G401 (cell line): ENCODE data around the gene IQCH. TPM values are rescaled to one million over a fixed set of nuclear protein-coding genes. Genes with fewer than 3 reads are reported as not detected.
A peak's percentile ranks its signal among the peaks of the same experiment; 100 is the strongest.

Experiments
- DNase-seq: peaks from one replicate; pipeline ENCODE4 v3.0.0-alpha.2; 2015; ENCODE audit warnings: low spot score
- in situ Hi-C: cut with HindIII; loops from 2 replicates; pipeline ENCODE4 v1.10.0; 2016; ENCODE audit warnings: low sequenced_read_pairs, mixed read lengths
- total RNA-seq: library from RNA; depleted of rRNA; stranded (reverse); fragments of >200 nt; shearing (Covaris generic); gene quantifications from 2 replicates; pipeline ENCODE4 v1.2.3, GENCODE V29; 2014; rRNA removed

Gene IQCH
- 6.8 and 10.1 TPM in 2 replicates for total RNA-seq

DNA sequence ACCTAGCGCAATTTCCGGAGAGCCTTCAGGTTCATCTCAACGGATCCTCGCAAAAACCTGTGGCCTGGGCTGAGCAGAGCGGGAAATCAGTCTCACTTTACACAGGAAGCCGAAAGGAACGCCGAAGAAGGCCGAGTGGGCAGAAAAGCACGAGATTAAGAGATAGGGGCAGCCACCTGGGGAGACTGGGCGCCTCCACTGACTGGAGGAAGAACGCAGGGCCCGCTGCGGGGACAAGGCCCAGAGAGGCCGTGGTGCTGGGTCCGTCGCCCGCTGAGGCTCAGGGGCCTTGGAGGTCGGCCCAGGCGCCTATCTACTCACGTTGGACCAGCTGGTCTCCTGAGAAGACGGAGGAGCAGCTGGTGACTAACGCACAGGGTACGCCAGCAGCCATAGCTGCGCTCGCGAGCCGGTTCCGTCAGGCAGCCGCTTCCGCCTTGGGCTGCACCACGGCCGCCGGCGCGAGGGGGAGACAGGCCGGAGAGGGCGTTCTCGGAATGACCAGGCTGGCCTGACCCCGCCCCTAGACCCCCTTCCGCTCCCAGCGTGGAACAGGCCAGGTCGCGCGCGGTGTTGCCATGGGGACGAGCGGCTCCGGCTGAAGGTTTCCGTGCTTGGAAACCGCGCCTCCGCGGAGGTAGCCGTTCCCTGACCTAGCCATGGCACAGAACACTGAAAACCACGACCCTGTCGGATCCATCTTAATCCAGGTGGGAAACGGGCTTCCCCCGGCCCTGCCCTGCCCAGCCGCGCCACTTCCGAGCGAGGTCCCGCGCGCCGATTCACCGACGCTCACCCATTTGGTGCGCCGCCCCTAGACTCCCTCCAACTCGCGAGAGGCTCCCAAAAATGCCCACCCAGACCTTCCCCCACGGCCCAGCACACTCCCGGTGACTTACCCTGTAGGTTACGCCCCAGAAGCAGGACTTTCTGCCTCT, at the start of gene IQCH, which contains the start of gene AAGAB:
Gene IQCH, plus strand, starts transcription at position 549 of the 938 bp plus-strand sequence. Its CDS starts 111 bp downstream, at position 660.
Gene AAGAB, minus strand, starts transcription at position 424 of the 938 bp plus-strand sequence. Its CDS starts 30 bp downstream, at position 394.
- peak; percentile 94 for DNase-seq
- in situ Hi-C loops, result no loop called here

DNA sequence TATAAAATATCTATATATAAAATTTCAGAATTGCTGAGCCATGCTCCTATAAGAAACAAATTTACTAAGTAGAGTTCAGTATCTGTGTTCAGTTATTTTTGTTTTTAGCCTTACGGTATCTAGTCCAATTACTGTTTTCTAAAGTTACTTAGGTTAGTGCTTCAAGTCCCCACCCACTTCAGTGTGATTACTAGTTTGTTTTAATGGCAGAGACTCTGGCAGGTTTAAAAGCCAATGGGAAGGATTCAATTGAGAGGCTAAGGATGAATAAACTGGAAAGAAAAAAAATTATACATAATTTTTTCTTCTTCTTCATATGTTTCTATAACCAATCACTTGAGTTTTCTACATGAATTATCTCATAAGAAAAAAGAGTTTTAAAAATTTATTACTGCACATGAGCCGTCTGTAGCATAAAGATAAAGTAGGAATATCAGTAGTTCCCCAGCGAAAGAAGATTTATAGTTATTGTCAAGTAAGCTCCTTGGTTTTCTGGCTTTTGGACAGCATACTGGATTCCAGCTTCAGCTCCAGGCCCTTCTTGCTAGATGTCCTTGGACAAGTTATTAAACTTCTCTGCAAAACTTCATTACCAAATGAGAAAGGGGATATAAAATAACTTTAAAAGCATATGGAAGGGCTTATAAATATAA, 46.9 kb upstream of the IQCH start:
- in situ Hi-C loops, result no loop called here
- DNase-seq, result no peak

DNA sequence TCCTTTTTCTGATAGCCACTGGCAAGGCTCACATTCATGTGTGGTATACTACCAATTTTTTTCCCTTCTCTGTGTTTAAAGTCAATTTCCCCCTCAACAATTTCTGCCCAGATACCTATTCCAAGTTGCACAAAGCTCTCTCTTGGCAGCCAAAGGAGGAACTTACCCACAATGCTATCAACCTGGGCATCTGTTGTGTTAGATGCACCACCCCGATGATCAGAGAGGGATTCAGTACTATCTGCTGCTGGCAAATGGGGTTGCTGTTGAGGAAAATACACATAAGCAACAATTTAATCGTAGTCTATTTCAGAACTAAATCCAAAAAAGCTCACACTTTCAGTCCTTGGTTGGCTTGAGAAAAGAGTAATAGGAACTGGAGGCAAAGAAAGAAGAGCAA, 46.2 kb upstream of the IQCH start:
- DNase-seq, result no peak

DNA sequence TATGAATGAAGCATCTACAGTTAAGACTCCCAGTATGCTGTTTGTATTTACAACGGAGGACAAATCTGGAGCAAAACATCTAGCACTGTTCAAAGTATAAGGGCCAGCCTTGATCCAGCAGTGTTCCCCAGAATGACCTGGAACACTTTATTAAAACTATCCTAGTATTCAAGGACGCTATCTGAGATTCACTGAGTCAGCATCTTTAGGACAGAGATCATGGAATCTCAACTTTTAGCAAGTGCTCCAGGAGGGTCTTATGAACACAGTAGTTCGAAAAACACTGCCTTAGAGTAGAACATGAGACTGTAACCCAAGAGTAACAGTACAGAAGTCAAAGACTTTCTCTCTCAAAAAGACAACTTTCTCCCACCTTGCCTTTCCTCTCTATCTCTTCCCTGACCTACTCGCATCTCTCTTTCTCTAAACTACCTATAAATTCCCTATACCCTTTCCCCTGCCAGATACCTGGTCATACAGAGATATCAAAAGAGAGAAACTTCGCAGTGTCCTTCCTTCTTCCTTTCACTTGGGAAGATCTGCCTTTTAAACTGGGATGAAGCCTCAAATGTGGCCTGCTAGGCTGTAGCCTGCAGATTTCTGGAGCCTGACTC, 43.9 kb upstream of the IQCH start:
- in situ Hi-C loops, result no loop called here
- DNase-seq, result no peak

More for the DNA sequence above, 46.2 kb upstream of the IQCH start:
- in situ Hi-C loops, result no loop called here

DNA sequence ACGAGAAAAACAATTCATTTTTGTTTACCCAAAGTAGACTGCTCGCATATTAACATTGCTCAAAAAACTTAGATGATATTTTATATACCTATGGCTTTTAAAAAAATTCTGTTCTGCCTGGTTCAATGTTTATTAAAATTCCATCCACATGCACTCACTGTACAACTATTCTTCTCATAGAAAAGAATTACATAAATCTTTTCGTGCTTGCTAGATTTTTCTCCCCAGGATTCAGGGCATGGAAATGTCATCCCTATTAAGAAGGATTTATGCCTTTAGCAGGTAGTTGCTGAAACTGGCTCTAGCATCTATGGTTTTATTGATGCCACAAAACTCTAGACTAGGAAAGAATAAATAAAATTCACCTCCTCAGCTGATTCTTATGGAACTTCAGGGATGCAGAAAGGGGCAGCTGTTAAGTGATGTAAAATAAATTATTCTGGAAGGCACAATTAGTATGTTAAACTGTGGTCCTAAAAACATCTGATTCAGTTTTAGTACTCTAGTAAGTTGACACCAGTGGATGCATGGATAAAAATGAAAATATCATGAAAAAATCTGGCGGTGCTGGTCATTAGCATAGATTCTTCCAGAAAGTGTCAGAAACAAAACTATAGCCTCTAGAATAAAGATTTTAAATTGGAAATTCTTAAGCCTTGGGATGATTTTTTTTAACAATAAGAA, 41.8 kb upstream of the IQCH start:
- no peak for DNase-seq

DNA sequence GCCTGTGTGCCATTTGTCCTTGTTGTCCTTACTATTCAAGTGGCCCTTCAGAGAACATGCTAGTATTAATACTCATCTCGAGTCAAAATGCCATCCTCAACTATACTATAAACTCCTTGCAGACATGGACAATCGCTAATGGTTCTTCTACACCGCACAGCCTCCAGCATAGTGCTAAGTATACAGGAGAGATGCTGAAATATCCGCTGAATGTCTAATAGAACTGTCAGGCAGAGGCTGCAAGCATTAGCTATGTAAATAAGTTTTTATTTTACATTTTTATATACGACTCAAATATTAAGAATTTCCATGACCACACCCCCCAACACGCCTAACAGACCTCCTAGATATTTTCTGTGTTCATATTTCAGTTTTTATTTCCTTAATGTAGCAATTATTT, 39.5 kb upstream of the IQCH start:
- DNase-seq, result no peak
- in situ Hi-C loops, result no loop called here

More for the DNA sequence above, 41.8 kb upstream of the IQCH start:
- in situ Hi-C loops, result no loop called here

DNA sequence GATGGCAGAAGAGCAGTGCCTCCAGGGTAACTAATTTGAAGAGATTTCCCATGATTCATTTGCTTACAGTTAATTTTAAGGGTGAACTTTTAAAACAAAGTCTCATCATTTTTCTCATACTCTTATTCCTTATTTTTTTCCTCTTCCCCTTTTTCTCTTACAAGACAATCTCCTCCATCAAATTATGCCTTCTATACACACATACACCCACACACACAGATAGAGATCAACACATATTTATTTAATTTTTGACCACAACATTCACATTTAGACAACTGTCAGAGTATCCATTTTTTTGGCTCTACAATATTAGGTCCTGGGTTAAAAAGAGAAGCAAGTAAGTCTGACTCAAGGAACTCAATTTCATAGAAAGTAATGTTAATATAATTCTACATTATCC, 37.7 kb upstream of the IQCH start:
- DNase-seq, result no peak
- in situ Hi-C loops, result no loop called here

DNA sequence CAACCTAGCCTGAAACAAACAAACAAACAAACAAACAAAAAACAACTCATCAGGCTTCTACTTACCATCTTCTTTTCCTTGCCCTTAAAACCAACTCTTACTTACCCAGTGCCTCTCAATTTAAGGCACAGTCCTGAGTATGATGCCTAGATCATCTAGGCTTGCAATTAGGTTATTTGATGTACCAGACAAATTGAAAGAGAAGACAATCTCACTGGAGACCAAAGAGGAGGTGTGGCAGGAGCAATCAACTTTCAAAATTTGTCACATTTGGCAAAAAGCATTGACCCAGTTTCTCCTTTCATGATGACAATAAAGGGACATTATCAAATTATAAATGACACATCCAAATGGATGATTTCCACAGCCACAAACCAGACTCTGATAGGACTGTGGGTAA, 36.2 kb upstream of the IQCH start:
- in situ Hi-C loops, result no loop called here
- DNase-seq, result no peak

DNA sequence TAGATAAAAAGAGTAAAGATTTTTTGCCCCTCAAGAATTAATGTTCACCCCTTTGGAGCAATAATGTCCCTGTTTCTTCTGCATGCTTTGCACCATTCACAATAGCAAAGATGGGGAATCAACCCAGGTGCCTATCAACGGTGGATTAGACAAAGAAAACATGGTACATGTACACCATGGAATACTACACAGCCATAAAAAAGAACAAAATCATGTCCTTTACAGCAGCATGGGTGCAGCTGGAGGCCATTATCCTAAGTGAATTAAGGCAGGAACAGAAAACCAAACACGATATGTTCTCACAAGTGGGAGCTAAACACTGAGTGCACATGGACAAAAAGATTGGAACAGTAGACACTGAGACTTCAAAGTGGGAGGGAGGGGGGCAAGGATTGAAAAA, 35.3 kb upstream of the IQCH start:
- in situ Hi-C loops, result no loop called here
- DNase-seq, result no peak

DNA sequence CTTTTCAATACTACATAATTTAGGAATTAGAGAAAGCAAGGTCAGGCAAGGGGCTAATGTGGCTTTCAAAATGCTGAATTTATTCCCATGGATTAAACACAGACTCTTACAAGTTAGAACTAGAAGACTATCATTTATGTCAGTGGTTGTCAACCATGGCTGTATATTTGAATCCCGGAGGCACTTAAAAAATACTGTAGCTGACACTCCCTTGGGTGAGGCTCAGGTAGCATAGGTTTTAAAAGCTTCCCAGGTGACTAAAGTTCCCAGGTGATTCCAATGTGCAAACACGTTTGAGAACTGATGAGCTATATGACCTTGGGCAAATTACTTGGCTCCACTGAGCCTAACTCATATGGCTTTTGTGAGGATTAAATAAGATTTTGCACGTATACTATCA, 29.7 kb upstream of the IQCH start:
- in situ Hi-C loops, result no loop called here

DNA sequence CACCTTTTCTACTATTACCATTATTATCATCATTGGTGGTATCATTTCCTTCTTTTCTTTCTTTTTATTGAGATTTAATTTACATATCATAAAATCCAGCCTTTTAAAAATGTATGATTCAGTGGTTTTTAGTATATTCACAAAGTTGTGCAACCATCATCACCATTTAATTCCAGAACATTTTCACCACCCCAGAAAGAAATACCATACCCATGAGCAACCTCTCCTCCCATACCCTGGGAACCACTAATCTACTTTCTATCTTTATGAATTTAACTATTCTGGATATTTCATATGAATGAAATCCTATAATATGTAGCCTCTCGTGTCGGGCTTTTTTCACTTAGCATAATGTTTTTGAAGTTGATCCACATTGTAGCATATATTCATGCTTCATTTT, 29.2 kb upstream of the IQCH start:
- DNase-seq, result no peak

More for the DNA sequence above, 29.7 kb upstream of the IQCH start:
- no peak for DNase-seq

DNA sequence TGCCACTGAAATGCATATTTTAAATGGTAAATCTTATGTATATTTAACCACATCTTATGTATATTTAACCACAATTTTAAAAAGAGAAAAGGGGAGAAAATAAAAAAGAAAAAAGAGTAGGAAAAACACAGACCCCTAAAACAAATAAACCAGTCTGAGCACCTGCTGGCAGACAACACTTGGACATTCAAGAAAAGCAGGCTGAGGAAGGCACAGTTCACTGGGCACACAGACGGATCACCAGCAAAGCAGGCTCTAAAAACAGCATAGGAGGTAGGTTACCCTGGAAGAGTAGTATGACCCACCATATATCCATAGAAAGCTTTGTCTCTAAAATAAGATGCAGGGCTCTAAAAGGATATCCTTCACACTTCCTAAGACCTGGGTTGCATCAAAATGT, 27.2 kb upstream of the IQCH start:
- DNase-seq, result no peak
- in situ Hi-C loops, result no loop called here

More for the DNA sequence above, 29.2 kb upstream of the IQCH start:
- in situ Hi-C loops, result no loop called here

DNA sequence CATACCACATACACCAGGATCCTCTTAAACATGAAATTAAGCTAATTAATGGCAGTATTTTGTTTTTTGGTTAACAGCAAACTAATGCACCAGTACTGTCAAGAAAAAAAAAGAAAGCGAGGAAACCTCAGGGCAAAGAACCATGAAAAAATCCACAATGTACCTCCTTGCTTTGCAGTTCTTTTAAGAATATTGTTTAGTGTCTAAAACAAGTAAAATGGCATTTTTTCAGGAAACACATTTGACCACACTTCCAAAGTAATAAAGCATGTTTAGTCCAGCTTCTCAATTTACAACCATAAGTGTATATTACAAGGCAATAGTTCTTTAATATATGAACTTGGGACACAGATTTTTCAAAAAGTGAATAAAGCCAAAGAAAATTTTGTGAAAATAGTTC, 26.7 kb upstream of the IQCH start:
- DNase-seq, result no peak
- in situ Hi-C loops, result no loop called here

DNA sequence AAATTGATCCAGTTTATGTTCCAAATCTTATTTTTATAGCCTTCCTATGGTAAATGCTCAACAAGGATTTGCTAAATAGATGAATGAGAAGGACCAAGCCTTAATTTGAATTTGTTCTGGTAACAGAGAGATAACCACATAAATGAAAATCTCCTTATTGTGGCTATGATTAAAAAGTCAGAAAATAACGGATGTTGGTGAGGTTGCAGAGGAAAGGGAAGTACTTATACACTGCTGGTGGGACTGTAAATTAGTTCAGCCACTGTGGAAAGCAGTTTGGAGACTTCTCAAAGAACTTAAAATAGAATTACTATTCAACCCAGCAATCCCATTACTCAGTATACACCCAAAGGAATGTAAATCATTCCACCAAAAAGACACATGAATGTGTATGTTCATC, 26.3 kb upstream of the IQCH start:
- DNase-seq, result no peak
- in situ Hi-C loops, result no loop called here

DNA sequence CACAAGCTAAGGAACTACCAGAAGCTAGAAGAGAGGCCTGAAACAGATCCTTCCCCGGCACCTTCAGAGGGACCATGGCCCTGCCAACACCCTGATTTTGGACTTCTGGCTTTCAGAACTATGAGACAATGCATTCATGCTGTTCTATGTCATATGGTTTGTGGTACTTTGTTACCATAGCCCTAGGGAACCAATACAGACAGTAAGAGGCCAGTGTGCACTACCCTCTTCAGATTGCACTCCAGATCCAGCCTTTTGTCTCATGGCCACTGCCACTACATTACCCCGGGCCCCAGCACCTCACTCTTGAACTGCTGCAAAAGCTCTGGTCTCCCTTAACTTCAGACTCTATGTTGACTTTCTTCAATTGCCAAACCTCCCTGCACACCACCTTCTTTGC, 24.1 kb upstream of the IQCH start:
- in situ Hi-C loops, result no loop called here

DNA sequence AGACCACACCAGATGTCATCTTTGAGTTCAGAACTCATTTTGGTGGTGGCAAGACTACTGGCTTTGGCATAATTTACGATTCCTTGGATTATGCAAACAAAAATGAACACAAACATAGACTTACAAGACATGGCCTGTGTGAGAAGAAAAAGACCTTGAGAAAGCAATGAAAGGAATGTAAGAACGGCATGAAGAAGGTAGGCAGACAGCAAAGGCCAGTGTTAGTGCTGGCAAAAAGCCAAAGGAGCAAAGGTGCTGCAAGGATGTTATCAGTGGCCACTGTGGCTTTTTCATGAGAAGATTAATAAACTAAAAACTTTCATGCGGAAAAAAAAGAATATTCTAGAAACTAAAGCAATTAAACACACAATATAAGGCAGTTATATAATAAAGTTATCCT, 22.0 kb upstream of the IQCH start:
- no peak for DNase-seq
- in situ Hi-C loops, result no loop called here

More for the DNA sequence above, 24.1 kb upstream of the IQCH start:
- DNase-seq, result no peak

DNA sequence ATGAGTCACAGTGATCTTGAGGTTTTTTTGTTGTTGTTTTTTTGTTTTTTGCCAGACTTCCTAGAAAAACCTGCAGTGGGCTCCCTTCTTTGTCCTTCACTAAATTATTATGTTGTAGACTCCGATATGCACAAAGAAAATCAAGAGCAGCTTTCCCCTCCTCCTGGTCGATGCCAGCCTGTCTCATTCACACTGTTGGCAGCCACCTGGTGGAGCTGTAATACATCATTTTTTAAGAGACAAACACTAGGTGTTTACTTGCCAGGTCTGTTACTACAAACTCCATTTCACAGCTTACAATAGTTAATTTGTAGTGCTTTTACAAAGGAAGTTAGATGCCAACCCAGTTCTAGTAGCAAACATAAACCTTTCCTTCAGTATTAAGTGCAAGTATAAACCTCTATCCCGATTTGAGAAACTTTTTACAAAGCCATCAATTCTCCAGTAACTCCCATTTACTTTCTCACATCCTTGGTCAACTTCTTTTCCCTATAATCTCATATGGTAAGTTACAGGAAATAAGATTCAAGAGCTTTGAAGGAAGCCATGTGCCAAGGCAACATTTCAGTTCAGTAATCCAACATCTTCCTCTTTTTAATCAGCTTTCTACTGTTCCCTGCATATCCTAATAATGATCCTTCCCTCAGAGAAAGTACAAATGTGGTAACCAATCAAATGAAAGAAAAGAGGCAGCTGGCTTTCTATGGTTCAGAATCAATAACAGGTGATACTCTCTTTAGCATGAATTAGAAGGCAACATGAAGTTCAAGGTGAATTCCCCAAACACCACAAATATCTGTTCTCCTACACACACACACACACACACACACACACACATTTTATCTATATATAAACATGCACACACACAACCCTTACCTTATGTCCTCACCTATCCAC, 14.1 kb upstream of the IQCH start:
- peak; percentile 49 for DNase-seq
- in situ Hi-C loops, result no loop called here

DNA sequence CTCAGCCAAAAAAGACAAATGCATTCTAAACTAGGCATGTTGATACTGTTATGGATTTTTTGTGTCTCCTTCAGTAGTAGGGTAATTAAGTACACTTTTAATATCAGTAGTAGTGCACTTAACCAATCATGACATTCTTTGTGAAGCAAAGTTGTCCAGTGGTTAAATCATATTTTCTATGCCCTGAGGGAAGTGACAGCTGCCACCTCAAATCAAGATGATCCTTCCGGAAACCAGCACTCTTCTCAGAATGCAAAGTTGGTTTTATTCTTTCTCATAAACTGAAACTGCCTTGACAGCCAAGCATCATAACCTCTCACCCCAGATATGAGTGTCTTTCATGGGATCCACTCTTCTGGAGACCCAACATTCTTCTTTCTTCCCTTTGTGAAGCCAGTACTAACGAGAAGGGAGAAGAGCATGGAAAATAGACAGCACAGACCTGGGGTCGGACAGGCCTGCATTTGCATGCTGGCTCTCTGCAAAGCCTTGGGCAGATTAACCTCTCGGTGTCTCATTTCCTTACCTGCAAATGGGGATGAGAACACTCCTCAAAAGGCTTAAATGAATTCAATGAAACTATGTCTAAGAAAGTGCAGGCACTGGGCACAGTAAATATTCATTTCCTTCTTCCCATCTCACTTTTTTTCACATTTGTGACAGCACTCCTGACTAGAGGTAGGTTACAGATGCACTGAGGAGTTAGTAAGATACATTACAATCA, 13.3 kb upstream of the IQCH start:
- in situ Hi-C loops, result no loop called here
- no peak for DNase-seq
